IPS-NIHi7 (cell line): ENCODE data around the gene EPHA6.

Experiments
- DNase-seq: peaks from one replicate; pipeline ENCODE4 v3.0.0; 2012; ENCODE audit warnings: mixed read lengths; ENCODE audit errors: extremely low spot score

EPHA6 gene

DNA sequence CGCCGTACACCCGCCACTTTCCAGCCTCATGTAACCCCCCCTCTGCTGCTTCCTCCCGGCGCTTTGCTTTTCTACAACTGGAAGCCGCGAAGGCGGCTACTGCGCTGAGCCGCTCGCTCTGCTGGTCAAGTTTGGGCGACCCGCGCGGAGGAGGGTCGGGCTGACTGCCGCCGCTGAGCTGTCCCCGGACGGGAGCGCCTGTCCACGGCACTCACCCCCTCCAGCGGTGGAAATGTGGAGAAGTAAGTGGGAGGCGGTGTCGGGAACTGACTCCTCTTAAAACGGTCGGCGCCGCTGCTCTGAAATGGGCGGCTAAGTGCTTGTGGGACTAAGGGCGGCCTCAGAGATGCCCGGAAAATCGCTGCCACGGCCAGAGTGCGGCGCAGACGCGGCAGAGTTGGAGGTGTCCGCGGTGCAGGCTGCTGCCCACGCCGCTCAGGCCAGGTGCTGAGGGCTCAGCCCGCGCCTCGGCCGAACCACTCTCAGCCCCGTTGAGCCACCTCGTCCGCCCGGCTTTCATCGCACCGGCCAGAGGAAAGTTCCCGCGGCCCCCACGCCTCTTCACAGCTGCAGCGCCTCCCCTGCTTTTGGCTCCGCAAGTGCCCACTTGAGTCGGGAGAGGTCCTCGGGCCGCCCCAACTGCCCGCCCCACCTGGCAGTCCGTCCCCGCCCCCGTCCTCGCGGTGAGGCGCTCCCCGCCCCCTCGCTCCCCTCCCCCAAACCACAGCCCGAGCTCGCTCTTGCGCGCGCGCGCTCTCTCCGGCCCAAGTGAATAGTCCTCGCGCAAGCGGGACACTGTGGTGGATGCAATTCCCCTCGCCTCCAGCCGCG is at the start of gene EPHA6:
Gene EPHA6, plus strand, starts transcription at position 775 of the 831 bp plus-strand sequence.
- DNase-seq = peak; percentile 54

DNA sequence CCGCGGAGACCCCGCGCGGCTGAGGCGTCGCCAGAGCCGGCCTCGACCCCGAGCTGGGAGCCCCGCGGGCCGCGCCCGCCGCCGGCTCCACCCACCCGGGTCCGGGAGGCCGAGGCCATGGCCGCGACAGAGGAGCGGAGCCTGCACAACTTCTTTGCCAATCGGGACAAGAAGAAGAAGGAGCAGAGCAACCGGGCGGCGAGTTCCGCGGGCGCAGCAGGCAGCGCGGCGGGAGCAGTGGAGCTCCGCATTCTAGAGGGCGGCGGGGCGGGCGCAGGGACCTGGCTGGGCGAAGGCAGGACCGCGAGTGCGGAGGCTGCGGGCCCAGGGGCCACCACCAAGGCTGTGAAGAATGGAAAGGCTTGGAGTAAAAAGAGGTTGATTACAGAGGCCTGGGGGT is 37.6 kb upstream of the EPHA6 start:
- no peak for DNase-seq

DNA sequence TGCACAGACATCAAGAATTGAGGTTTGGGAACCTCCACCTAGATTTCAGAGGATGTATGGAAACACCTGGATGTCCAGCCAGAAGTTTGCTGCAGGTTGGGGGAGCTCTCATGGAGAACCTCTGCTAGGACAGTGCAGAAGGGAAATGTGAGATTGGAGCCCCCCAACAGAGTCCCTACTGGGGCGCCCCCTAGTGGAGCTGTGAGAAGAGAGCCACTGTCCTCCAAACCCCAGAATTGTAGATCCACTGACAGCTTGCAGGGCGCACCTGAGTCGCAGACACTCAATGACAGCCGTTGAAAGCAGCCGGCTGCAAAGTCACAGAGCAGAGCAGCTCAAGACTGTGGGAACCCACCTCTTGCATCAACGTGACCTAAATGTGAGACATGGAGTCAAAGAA is 34.6 kb upstream of the EPHA6 start:
- no peak for DNase-seq

DNA sequence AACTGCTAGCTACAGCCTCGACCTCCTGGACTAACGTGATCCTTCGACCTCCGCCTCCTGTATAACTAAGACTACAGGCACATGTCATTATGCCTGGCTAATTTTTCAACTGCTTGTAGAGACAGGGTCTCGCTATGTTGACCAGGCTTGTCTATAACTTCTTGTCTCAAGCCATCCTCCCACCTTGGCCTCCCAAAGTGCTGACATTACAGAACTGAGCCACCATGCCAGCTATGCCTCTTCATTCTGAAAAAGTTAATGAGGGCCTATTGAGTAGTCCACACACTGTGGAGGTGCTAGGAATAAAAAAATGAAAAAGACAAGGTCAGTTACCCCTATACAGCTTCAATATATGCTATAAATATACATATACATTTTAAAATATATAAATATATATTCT is 18.3 kb upstream of the EPHA6 start:
- no peak for DNase-seq

DNA sequence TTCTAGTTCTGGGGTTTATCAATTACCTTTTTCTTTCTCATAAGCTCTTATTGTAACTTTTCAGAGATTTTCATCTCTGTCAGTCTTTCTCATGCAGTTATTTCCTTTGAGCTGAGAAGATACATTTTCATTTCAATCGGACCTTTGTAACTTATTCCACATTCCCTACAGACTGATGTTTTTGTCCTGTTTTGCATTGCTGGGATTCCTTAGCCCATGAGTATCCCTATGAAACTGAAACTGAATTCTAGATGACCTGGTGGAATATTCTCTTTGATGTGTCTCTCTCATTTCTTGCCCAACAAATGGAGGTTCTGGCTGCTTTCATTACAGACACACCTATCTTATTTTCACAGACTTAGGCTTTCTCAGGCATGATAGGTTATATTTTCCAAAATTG is 10.5 kb upstream of the EPHA6 start:
- DNase-seq = no peak

DNA sequence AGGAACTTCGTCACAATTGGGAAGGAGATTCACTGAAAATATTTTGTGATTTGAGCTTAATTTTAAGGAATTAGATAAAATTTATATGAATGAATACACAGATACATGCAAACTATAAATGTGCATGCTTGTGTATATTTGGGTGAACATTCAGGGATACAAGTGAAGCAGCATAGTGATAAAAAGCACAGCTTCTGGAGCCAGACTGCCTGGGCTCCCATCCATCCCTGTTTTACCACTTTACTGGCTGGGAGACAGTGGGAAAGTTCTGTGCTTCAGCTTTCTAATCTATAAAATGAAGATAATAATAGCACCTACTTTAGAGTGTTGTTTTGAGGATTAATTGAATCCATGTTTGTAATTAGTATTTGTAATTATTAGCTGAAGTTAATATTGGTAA is 8.1 kb upstream of the EPHA6 start:
- DNase-seq = no peak

DNA sequence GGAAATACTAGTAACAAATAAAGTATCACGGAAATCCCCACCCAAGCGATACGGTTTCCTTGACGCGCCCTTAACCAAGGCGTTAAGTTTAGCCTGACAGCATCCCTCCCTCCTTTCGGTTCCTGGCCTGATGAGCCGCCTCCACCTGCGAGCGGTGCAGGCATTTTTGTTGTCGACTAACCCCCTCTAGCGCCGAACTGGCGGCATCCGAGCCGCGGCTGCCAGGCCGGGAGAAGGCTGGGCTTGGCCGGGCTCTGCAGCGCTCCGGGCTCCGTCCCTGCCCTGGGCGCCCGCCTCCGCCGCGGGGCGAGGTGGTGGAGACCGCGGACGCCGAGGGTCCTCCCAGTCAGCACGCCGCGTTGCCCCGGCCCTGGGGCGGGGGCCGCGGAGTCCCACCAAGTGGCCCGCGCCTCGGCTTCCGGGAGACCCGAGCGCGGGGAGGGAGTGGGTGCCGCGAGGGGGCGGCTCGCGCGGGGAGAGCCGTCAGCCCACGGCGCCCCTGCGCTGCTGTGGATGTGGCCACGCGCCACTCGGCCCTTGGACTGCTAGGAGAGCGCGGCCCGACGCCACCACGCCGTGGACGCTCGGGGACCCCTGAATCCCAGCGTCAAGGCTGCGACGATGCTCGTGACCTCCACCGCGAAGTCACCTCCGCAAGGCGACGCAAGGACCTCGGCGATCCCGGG is 1.1 kb upstream of the EPHA6 start:
- peak; percentile 90 for DNase-seq

DNA sequence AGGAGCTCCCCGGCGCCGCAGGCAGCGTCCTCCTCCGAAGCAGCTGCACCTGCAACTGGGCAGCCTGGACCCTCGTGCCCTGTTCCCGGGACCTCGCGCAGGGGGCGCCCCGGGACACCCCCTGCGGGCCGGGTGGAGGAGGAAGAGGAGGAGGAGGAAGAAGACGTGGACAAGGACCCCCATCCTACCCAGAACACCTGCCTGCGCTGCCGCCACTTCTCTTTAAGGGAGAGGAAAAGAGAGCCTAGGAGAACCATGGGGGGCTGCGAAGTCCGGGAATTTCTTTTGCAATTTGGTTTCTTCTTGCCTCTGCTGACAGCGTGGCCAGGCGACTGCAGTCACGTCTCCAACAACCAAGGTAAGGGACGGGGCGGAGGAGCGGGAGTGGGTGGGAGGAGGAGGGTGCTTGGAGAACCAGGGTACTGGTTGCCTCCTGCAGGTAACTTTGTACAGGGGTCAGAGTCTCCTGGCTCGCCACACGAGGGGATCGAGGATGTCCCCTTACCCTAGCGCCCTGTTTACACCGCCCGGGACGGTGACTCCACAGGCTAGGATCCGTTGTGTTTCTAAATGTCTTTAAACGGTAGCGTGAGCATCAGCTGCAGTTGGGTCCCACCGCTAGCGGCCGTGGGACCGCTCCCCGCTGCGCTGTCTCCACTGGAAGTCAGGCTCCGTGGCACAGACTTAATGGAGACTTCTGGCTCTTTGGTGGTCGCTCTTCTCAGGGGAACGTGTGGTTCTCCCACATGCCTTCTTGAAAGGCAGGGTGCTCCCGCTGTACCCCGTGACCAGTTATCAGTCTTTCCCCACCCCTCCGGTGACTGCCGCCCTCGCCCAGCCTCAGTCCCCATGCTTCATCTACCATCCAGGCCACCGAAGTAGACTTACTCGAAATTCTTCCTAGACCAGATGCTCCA is 515 bp downstream of the EPHA6 start:
- DNase-seq = peak; percentile 12

DNA sequence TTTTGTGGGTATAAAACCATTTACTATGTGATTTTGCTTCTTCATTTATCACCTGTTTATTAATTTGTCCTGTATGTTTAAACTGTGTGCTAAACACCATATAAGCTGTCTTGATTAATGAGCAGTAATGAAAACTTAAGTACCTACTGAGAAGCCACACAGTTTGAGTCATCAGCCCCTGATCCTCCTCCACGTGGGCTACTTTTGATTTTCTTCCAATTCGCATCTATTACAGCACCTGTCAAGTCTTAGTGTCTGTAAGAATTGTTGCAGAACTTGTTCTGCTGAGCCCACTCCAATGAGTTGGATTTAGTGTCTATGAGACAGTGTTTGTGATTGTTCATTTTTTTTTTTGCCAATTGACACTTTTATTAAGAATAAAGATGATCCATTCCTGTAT is 16.8 kb downstream of the EPHA6 start:
- no peak for DNase-seq

DNA sequence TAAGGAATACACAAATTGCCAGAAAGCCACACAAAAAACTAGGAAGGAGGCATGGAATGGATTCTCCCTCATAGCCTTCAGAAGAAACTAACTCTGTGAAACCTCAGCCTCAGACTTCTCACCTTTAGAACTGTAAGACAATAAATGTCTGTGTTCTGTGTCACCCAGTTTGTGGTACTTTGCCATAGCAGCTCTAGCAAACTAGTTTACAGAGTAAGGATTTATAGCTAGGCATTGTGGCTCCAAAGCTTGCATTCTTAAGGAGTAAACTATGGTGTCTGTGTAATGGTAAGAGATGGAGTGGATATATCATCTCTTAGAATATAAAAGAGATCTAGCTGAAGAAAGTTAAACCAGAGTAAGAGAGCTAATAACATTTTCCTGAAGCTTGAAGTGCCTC is 18.9 kb downstream of the EPHA6 start:
- DNase-seq = no peak

DNA sequence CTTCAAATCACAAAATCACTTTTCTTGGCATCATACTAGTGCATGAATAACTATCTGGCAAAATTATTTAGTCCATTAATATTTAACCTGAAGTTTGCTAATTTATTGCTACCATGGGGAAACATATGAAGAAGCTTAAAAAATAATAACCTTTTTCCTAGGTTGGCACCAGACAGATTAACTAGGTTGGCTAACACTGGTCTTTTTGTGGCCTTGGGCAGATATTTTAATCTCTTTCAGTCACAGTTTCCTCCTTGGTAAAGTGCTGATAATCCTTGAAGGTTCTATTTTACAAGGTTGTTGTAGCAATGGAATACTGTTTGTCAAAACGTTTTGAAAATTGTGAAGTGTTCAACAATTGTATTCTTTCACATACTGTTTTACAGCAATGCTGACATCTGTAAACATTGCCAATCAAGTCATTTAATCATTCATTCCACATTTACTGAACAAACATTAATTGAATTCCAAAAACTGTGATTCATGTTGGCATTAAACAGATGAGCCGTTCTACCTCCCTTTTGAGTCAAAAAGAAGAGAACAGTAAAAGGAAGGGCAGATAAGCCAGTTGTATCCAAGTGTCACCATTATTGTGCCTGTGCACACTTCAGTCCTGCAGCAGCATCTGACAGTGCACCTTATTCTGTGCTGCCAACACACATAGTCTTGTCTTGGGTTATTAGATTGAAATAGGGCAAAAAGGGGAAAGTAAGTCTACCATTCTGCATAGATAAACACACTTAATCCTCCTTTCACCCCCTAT is 21.9 kb downstream of the EPHA6 start:
- DNase-seq = no peak

DNA sequence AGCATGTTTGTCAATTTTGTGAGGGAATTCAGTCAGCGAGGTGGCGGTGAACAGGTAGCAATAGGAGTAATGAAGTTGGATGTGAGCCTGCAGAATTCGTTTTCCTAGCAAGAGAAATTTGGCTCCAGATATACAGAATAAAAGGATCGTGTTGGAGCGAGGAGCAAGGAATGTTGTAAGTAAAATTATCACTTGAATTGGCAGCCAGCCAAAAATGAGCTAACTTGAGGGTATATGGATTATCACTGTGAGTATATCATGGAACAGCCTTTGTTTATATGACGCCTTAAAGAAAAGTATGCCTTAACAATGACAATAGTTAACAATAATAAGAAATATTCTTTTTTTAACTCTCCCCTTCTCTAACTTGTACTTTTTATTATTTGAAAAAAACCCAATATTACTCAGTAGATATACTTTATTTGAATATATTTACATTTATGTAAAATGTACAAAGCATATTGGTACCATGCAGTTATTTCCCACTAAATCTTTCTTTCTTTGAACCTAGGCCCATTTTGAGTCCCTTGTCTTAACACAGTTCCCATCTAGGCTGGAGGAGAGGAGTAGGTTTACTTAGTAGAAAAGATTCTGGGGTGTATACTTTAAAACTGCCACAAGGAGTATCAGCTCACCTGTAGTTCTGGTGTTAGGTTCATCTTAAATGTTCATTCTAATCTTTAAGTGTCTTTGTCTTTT is 29.3 kb downstream of the EPHA6 start:
- DNase-seq = no peak

DNA sequence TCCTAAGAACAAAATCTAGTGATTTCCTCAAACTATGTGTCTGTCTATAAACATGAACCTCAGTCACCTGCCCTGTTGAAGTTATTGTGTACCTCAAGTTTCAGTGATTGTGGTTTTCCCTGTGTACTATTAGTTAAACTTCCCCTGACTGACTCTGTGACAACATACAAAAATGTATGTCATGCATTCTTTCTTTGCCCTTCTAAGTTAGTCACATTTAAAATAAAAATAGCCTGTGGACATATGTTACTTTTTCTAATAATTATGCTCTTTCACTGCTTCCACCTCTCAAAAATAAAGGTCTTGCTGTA is 29.8 kb downstream of the EPHA6 start:
- no peak for DNase-seq

DNA sequence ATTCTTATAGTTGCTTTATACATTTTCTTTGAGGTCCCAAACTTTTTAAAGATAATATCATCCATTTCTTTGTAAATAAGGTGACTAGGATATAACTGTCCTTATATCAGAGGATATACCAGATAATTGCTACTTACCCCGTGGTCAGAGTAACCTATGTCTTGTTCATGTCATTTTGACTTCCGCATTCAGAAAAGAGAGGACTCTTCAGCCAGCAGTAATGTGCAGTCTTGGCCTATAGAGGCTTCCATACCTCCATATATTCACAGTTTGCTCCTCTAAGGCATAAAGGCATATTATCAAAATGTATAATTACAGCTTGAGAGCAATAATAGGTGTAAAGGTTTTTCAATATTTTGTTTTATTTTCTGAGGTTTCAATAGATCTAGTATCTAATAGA is 38.5 kb downstream of the EPHA6 start:
- no peak for DNase-seq

DNA sequence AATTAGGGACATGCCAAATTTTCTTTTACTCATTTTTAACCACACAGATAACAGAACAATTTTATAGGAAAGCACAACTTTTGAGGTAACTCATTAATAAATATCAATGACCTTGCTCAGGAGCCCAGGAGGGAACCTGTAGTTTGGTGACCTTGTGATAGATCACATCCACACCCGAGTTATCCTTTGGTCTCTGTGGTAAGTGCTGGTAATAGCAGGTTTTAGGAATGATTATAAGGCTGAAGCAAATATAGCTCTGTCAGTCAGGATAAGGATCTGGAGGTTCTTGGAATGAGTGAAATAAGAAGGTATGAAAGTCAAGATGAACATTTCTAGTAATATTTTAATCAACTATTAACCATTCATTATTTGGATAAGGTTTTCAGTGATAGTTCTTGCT is 46.5 kb downstream of the EPHA6 start:
- DNase-seq = no peak

DNA sequence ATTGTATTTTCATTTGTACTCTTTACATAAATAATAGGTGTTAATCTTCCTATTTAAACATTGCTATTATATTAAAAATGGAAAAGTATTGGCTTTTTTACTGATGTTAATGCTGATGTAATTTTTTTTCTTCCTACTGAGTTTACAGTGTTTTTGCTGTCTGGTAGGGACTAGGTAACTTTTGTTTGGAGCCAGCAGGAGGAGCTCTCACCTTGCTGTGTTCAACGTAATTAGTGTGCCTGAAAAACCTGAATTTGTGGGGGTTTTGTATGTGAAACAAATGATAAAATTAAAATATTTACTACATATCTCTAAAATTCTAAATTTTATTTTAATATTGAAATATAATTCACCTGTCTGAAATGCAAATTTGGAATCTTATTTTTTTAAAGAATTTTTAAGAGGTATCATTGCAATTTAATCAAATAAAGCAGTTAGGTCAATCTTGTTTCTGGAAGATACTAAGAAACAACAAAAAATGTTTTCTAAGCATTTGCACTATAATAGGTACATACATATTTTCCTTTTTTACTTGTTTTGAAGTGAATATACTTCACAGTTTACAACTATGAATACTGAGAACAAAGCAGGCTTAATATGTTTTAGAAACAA is 48.8 kb downstream of the EPHA6 start:
- peak; percentile 25 for DNase-seq

DNA sequence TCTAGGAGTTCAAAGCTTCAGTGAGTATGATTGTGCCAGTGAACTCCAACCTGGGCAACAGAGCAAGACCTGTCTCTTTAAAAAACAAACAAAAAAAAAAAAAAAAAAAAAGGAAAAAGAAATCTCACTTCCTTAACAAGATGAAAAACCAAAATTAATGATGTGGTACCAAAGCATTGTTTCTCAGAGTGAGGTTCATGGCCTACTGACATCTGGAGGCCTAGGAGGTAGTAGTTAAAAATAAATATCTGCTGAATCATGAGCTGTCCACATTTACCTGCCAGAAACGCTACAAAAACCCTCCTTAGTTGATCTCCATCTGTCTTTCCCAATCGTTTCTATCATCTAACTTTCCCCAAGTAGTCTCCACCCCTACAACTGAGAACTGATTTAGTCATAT is 51.2 kb downstream of the EPHA6 start:
- DNase-seq = no peak

DNA sequence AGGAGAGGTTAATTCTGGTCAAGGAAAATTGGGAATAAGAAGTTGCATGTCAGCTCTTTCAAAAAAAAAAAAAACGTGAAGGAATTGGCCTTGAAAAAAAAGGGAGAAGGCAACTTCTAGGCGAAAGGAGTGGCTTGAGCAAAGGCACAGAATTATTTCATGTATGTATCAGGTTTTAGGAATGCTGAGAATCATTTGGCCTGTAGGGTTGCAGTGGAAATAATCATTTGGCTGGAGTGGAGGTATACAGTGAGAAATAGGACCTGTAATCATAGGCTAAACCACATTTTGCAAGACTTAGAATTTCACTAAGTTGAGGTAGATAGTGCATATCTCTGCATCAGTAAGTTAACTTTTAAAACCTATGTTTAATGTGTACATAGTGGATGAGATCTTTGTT is 54.9 kb downstream of the EPHA6 start:
- DNase-seq = no peak

DNA sequence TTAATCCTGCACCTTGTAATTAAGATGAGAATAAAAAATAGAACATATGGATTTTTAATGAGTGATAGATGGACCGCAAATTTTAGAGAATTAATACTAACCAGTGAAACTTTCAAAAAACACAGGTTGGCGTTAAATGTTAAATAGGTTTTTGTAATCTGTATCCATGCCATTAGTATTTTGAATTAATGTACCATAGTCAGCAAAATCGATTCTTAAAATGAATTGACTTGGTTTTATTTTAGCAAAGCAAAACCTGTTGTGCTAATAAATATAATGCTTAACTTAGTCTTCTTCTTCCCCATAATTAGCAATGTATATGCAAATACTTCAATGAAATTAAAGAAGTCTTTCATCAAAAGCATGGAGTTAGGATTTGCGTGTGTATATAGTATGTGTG is 63.1 kb downstream of the EPHA6 start:
- no peak for DNase-seq

DNA sequence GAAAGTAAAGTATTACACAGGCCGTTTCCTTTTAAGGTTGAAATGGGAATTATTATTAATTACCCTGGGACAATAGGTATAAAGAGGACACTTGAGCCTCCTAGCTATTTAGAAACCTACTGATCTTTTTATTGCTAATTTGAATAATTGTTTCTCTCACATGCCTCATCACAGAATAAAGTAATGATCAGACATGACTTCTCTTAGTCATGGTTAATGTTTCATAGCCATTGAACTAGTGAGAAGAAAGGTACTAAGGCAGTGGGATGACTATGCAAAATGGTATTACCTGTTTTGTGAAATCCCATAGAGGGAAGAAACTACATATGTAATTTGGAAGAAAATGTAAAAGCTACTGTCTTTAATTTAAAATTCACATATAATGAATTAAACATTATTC is 85.6 kb downstream of the EPHA6 start:
- DNase-seq = no peak

DNA sequence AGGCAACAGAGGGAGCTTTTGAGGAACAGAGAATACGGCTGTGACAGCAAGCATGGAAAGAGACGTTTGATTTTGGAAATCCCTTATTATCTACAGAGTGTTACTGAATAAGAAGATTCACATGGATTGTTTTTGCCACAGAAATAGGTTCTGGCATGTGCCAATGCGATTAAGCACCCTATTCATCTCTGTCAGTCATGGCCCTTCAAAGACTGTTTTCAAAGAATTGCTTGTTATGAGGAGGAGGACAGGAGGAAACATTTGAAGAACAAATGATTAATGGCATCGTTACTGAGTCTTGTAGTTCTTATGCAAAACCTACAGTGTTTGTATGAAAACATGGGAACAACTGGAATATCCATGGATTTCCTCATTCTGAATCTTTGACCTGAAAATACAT is 86.2 kb downstream of the EPHA6 start:
- DNase-seq = no peak
